Right renal pelvis (tissue), 4 donors: ENCODE data around the gene KIRREL3. TPM values are rescaled to one million over a fixed set of nuclear protein-coding genes. Genes with fewer than 3 reads are reported as not detected.
A peak's percentile ranks its signal among the peaks of the same experiment; 100 is the strongest.

ENCODE experiments used
- DNase-seq, 4 donors: peaks; one replicate each; pipeline ENCODE4 v3.0.0-alpha.2; 2013; ENCODE audit warnings: low read depth in 4 of 4, low spot score in 3 of 4, missing footprints in 1 of 4
- polyA plus RNA-seq, 4 donors: library from polyadenylated mRNA; unstranded; fragments of 120-200 nt; gene quantifications; one replicate each; pipeline ENCODE4 v1.2.1, GENCODE V29; 2013; ENCODE audit not compliant: insufficient read length in 4 of 4

Gene KIRREL3
- polyA plus RNA-seq, 4 donors = 1.4 to 2.3 (median 1.8) TPM

- no peak for DNase-seq
These were observed 161.1 kb downstream of the KIRREL3 start for GRCh38 chr11:126839496-126839895.

DNA sequence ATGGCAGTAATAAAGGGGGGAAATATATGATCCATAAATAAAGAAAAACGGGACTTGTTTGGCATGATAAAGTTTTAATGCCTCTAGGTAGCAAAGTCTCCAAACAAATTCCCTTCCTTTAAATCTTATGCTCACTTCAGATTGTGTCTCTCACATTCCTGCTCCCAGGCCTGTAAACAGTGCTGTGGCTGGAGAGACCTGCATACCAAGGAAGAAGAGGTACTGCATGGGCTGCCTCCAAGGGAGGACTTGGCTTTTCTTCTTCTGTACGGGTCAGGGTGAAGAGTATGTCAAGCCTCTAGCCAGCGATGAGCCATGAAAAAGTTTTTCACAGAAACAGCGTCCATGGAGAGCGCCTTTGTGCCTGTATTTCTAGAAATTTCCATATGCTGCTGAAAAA lies 161.8 kb downstream of the KIRREL3 start:
- no peak for DNase-seq

DNA sequence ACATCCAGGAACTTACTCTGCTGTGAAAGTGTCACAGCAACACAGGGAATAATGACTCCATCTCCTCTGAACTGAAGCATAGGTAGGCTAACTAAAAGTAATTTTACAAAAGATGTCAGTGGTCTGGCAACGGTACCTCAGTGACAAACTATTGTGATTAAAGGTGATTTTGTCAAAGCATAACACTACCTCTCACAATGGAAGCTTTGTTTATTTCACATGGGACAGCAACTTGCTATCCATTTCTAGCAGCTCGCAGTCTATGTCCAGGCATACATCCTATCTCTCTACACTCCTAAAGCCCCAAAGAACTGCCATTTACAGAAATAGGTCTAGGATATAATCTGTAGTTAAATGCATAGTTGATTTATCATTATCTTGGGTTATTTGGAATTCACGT lies 163.0 kb downstream of the KIRREL3 start:
- DNase-seq = no peak

DNA sequence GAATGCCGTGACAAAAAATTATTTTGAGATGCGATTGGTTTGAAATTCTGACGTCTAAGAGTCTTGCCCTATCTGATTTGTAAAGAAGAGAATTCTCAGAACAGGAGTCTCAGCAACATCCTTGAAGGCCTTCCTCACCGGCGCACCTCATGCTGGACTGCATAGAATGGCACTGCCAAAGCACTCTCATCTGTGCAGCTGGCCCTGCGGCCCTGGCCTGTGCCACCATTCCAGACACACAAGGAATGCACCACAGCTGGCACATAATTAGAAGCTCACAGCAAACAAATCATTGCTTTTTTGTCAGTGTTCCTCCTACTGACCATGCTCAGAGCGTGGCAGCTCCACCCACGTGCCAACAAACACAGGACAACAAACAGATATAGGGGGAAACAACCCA lies 166.0 kb downstream of the KIRREL3 start:
- no peak for DNase-seq

GRCh38 chr11:126834149-126834548 lies 166.4 kb downstream of the KIRREL3 start:
- DNase-seq = no peak

- DNase-seq = no peak
These were observed 167.5 kb downstream of the KIRREL3 start for GRCh38 chr11:126833065-126833464.

DNA sequence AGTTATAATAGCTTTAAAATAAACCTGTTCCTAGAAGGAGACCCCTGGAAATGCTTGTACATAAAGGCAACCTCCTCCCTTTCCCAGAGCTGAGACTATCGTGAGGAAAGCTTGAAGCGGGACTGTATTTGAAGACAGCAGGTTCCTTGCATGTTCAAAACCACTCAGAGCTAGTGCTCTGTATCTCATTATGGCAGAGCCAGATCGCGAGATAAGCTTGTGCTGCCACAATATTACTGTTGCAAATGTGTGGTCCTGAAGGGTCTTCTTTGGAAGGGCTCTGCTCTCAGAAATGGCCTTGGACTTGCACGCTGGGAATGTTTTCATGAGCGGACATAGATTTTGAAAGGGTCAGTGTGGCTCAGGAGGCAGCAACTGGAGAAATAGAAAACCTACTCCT lies 168.2 kb downstream of the KIRREL3 start:
- DNase-seq = no peak

DNA sequence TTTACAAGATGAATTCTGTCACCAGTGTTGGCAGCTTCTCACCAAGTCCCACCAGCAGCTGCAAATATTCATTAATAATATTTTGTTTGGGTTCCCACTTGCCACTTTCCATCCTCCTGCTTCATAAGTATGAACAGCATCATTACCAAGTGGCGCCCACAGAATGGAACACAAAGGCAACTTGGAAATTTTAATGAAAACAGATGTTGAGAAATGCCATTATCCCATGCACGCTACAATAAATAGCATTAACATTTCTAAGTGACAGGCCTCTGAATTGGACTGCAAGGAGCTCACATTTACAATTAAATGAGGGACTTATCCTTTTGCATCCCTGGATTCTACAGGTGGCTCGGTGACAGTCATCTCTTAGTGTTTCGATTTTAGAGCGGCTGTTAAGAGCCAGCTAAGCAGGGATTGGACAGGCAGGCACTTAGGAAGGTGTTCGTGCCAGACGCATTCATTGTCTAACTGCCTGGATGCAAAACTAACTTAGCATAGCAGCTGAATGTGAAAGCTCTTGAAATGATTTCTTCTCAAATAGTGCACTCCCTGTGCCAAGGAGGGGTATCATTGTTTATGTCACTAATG lies 170.3 kb downstream of the KIRREL3 start:
- DNase-seq = no peak

DNA sequence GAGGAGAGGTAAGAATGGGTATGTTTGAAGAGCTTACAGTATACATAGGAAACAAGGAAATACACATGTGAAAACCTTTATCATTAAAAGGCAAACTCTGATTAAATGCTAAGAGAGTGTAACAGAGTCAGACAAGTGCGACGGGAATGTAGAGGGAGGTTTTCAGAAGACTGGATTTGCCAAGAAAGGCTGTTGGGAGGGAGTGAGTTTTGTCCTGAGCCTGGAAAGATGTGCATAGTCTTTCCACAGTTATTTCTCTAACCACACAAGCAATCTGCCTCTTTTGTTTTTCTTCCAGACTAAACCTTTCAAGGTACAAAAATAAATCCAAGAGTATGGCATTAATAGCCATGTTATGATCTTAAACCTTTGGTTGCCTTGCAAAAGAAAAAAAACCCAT lies 170.9 kb downstream of the KIRREL3 start:
- DNase-seq = no peak

DNA sequence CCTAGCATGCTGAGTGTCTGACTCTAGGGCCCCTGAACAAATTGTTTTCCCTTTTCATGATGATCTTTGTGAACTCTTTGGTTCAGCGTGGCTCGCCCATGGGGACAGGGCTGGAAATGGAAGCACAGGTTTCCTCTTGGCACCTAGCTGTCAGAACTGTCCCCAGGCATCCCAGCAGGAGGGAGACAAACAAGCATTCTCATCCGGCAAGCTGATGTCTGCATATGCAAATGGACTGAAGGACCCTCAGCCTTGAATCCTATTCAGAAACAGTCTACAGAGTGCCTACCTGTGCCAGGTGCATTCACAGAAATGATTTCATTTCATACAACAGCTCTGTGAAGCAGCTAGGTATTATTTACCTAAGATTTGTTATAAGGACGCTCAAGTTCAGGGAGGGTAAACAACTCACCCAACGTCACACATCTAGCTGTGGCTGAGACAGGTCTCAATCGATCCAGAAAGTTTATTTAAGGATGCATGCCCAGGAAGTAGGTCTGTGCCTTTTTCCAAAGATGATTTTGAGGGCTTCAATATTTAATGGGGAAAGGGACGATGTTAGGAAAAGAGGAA lies 176.4 kb downstream of the KIRREL3 start:
- DNase-seq = no peak

DNA sequence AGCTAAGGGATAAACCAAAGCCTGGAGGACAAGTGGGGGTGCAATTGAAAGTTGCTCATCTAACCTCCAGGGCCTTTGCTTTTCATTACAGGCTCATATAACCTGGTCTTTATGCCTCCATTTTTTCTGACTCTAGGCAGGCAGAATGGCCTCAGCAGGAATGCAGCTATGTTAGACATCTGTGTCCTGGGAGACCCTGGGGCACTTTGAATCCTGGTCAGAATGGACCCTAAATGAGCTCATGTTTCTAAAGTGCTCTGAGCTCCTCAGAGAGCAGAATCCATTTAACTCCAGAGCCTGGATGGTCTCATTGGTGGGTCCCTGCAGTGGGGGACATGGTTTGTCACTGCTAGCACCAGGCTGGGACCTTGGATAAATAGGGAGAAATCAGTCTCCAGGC lies 177.3 kb downstream of the KIRREL3 start:
- no peak for DNase-seq

- DNase-seq = no peak
These were observed 178.7 kb downstream of the KIRREL3 start for GRCh38 chr11:126821827-126822226.

DNA sequence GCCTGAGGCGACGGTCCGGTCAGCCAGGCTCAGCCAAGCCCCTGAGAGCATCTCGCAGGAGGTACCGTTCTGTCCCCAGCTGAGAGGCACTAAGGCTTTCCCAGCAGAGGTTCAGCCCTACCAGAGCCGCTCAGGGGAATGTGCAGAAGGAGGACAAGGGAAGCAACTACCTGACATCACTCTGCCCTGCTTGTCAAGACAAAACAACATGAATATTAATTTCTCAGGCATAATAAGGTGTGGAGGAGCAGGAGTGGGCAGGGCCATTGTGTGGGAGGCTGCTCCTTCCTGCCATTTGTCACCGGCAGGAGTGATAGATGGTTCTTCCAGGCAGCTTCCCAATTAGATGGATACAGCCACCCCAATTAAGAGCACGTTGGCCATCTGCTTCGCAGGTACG lies 181.4 kb downstream of the KIRREL3 start:
- no peak for DNase-seq

DNA sequence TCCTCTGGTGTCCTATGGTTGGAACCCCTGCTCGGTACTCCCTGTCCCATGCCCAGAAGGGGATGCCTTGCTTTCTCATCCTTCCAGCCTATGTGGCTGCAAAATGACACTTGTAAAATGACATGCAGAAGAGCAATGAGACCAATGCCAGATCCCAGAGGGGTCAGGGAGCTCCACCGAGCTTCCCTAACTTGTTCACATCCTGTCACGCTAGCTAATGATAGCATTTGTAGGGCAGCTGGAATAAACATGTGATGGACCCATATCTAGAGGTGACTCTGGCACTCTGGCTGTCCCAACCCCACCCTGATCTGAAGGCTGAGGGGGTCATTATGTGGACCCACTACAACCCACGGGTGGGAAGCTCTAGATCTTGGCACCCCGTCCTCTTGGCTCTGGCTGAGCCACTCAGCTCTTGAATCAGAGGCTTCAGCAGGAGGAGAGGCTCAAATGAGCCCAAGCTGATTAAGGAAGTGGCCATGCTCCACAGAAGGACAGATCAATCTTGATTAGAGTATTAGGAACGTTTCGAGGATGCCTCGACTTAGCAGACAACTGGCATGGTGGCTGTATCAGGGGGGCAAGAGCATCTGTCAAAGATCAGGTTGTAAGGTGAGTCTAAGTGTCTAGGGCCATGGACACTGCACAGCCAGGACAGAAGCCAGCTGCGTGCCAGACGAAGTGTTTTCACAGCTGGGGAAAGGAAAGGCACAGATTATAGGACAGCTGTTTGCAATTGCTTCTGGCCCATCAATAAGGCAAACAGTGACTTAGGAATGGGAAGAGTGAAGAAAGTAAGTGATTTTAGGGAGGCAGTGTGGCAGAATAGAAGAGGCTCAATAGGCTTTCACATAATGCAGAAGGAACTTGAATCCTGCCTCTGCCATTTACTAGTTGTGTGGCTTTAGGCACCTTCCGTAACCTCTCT lies 182.8 kb downstream of the KIRREL3 start:
- no peak for DNase-seq

DNA sequence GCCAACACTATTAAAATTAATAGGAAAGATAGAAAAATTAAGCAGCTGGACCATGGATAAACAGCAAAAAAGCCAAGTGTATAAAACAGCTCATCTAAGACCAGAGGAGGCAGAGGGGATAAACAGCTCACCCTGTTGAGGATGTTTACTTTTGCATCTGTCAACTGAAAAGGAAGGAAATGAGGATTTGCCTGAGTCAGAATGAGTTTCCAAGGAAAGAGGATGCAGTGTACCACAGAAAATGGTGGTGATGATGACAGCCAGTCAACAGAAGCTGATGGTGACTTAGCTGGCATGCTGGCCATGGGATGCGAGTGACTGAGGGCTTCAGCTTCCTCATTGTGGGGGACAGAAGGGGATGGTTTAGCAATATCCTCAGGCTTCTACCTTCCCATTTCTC lies 183.5 kb downstream of the KIRREL3 start:
- no peak for DNase-seq

DNA sequence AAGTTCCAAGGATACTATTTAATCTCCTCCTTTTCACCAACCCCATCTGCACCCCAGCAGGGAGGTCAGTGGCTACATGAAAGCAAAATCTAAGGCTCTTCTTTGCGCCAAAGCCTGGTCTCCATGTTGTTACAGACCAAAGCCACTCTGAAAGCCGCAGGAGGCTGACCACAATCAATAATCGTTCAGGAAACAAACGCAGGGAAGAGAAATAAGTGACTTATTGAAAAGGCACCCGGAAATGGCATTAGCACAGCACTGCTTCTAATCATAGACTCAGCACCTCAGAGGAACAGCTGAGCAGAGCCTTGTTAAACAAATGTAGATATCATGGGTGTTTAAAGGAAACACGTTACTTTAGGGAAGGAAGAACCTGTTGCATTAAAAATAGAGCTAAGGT lies 183.9 kb downstream of the KIRREL3 start:
- no peak for DNase-seq

DNA sequence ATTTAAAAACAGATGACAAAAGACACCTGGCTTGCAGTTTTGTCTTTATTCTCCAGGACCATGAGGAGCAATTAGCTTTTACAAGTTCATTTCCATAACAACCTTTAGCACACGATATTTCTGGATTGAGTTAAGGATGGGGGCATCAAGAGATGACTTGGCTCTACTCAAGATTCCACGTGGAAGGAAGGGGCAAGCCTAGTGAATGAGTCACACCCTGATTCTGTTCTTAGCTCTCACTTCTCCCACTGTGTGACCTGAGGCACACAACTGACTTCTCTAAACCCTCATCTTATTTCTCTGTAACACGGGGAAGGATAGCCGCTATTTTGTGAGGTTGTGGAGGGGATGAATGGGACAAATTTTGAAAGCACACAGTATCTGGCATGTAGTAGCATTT lies 185.5 kb downstream of the KIRREL3 start:
- no peak for DNase-seq

- peak in 1 of 4 donors; percentile 7 for DNase-seq
These were observed 189.8 kb downstream of the KIRREL3 start for GRCh38 chr11:126810776-126811175.

DNA sequence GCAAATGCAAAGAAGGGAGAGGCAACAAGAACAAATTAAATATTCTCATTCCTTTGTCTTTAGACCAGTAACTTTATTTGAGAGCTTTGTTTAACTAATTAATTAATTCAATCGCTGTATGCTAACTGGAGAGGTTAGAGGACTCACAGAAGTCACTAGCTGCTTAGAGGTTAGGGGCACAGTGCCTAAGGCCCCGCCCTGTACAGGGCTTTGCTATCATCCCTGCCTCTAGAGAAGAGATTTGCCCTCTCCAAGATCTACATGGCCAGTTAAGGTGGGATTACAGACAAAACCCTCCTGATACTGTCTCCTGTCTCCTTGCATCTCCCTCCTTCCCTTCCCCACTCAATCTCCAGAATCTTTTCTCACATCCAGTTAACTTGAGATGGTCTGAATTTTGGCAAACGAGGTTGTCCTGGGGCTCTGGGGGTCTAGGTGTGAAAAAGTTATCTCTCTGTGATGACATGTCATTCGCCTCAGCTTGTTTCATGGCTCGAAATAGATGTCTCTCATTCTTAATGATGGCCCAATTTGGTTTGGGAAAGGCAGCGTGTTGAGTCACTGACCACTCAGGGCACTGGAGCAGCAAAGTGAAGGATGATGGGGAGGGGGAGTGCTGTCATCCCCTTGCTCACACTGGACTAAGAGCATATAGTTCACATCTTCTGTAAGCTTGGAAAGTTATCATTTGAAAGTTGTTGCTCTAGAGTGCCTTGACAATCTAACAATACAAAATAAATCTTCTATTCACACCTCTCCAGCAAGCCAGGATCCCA lies 190.9 kb downstream of the KIRREL3 start:
- no peak for DNase-seq

DNA sequence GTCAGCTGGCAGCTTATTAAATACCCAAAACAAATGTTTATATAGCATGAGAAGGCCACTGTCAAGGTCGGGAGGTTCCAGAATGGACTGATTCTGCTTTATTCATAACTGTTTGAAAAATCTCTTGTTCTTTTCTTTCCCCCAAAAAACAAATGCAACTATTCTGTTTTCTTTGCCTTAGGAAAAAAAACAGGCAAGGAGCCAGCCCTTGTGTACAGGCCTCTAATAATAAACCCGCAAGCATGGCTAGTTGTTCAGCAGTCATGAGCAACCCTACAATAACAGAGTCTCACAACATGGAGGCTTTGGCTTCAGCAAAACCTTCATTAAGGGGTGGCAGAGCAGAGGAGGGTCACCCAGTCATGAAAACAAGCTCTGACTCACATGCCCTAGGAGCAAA lies 191.7 kb downstream of the KIRREL3 start:
- DNase-seq = peak in 1 of 4 donors; percentile 20

GRCh38 chr11:126808296-126808695 lies 192.3 kb downstream of the KIRREL3 start:
- peak in 1 of 4 donors; percentile 12 for DNase-seq
